A673 (cell line): ENCODE measurements around the gene FAM120A. TPM values are rescaled to one million over a fixed set of nuclear protein-coding genes. Genes with fewer than 3 reads are reported as not detected.

Experiments
- BruUV-seq: library from RNA; stranded (reverse); fragments of 400-500 nt; replicated peaks from 2 replicates; lab custom pipeline; 2021; lab: Mats Ljungman, UMichigan
- CTCF ChIA-PET: fragments of 300-600 bp; sonication (Branson Sonifier 250); formaldehyde crosslinking; loops from one replicate; lab custom pipeline; 2022; ENCODE audit warnings: antibody characterized with exemption; lab: Charles Lee
- POLR2A ChIA-PET: fragments of 300-600 bp; sonication (Branson Sonifier 250); formaldehyde crosslinking; loops from one replicate; lab custom pipeline; 2022; ENCODE audit warnings: antibody characterized with exemption; ENCODE audit not compliant: low non-redundant PET; lab: Charles Lee
- DNase-seq: peaks from one replicate; pipeline ENCODE4 v3.0.0-alpha.2; 2015; ENCODE audit warnings: low spot score
- H3K27ac ChIP-seq: fragments of 200-600 bp; sonication (generic); 2 replicates; pipeline ENCODE4 v1.5.1; 2016; ENCODE audit warnings: mixed run types, low read depth, mild to moderate bottlenecking, mixed read lengths, antibody characterized with exemption, low read length; ENCODE audit not compliant: poor library complexity, severe bottlenecking
- H3K27me3 ChIP-seq: fragments of 200-600 bp; sonication (generic); replicated peaks from 2 replicates; pipeline ENCODE4 v1.6.1; 2017; ENCODE audit warnings: mixed run types, low read depth, mild to moderate bottlenecking, mixed read lengths, antibody characterized with exemption, low read length; ENCODE audit not compliant: insufficient read depth, poor library complexity
- H3K36me3 ChIP-seq: fragments of 200-600 bp; sonication (generic); 2 replicates; pipeline ENCODE4 v1.6.1; 2016; ENCODE audit warnings: mixed run types, mild to moderate bottlenecking, mixed read lengths, antibody characterized with exemption, low read length; ENCODE audit not compliant: insufficient read depth, poor library complexity, severe bottlenecking
- H3K4me1 ChIP-seq: fragments of 200-600 bp; sonication (generic); 2 replicates; pipeline ENCODE4 v1.6.1; 2017; ENCODE audit warnings: mixed run types, mild to moderate bottlenecking, mixed read lengths, antibody characterized with exemption, low read length; ENCODE audit not compliant: insufficient read depth, poor library complexity, severe bottlenecking
- H3K4me3 ChIP-seq: fragments of 200-600 bp; sonication (generic); 2 replicates; pipeline ENCODE4 v1.5.1; 2016; ENCODE audit warnings: low read depth, mixed run types, mild to moderate bottlenecking, mixed read lengths, low read length; ENCODE audit not compliant: poor library complexity, severe bottlenecking
- H3K9me3 ChIP-seq: fragments of 200-600 bp; sonication (generic); 2 replicates; pipeline ENCODE4 v1.6.1; 2016; ENCODE audit warnings: mixed run types, low read depth, mild to moderate bottlenecking, mixed read lengths, antibody characterized with exemption, low read length; ENCODE audit not compliant: poor library complexity, severe bottlenecking
- CTCF ChIP-seq: fragments of 300-800, 200-600 bp; sonication (generic); conservative IDR thresholded peaks from 2 replicates; pipeline ENCODE4 v1.5.1; 2017; ENCODE audit warnings: low read depth, mild to moderate bottlenecking, antibody characterized with exemption, low read length, moderate library complexity, mixed read lengths
- EZH2 ChIP-seq: fragments of 200-600 bp; sonication (generic); IDR thresholded peaks from 2 replicates; pipeline ENCODE4 v1.6.1; 2017; ENCODE audit warnings: borderline replicate concordance, low read depth, mild to moderate bottlenecking, mixed read lengths, antibody characterized with exemption, low read length; ENCODE audit not compliant: poor library complexity, severe bottlenecking
- intact Hi-C: fragments of 100-400 bp; cut with micrococcal nuclease; formaldehyde crosslinking; loops from one replicate; pipeline ENCODE4 v1.10.0; 2022; ENCODE audit not compliant: unreplicated experiment
- total RNA-seq: library from RNA; stranded (reverse); gene quantifications from 2 replicates; pipeline ENCODE4 v1.2.3, GENCODE V29; 2021

Gene FAM120A
- total RNA-seq, 1 experiment from 2014 or later: 91.0 TPM

- CTCF ChIA-PET: no interaction called here
- H3K27ac ChIP-seq: no peak overlapping the region
- peaks cover 42% of the 10 kb centered on the region for H3K36me3 ChIP-seq
Measured at GRCh38 chr9:93531374-93531773, 79.9 kb downstream of the FAM120A start.

GRCh38 chr9:93532141-93532540, 80.7 kb downstream of the FAM120A start:
- Histone ChIP-seq H3K9me3 (no peaks in the 10 kb centered on the region), H3K4me3 (no peak overlapping the region), H3K36me3 (peaks cover 42% of the 10 kb centered on the region), H3K27me3 (no peaks in the 10 kb centered on the region), H3K4me1 (no peaks in the 10 kb centered on the region), H3K27ac (no peak overlapping the region)
- no peak for DNase-seq
- POLR2A ChIA-PET: no interaction called here
- intact Hi-C loops: no loop called here
- no peak for TF ChIP-seq CTCF
- no peak for TF ChIP-seq EZH2
- BruUV-seq: no TSS peak
- CTCF ChIA-PET: no interaction called here

More at GRCh38 chr9:93531374-93531773, 79.9 kb downstream of the FAM120A start:
- Histone ChIP-seq H3K4me3 (no peak overlapping the region), H3K27me3 (no peaks in the 10 kb centered on the region), H3K4me1 (no peaks in the 10 kb centered on the region), H3K9me3 (no peaks in the 10 kb centered on the region)
- DNase-seq: no peak
- no TSS peak for BruUV-seq
- POLR2A ChIA-PET: no interaction called here
- TF ChIP-seq CTCF (no peak), EZH2 (no peak)
- intact Hi-C loops: no loop called here

- Histone ChIP-seq H3K27ac (no peak overlapping the region), H3K36me3 (peaks cover 42% of the 10 kb centered on the region), H3K4me3 (no peak overlapping the region), H3K4me1 (no peaks in the 10 kb centered on the region), H3K27me3 (no peaks in the 10 kb centered on the region), H3K9me3 (no peaks in the 10 kb centered on the region)
- intact Hi-C loops: no loop called here
- CTCF ChIA-PET: no interaction called here
- no peak for TF ChIP-seq EZH2
- TF ChIP-seq CTCF: no peak
- BruUV-seq: no TSS peak
- POLR2A ChIA-PET: no interaction called here
- no peak for DNase-seq
Measured at GRCh38 chr9:93533863-93534262, 82.4 kb downstream of the FAM120A start.
